GM10847 (cell line): ENCODE data around the gene IL31.

Experiments
- POLR2A ChIP-seq: IDR thresholded peaks from 2 replicates; pipeline ENCODE4 v1.6.1; 2011; ENCODE audit not compliant: insufficient read length; ENCODE audit errors: extremely low read depth

The IL31 gene

GRCh38 chr12:122172262-122172939 lies 1.6 kb downstream of the IL31 start:
- TF ChIP-seq POLR2A = no peak

- no peak for TF ChIP-seq POLR2A
Measured at GRCh38 chr12:122171399-122171798, 2.6 kb downstream of the IL31 start.

GRCh38 chr12:122168492-122168891 lies 5.5 kb downstream of the IL31 start:
- no peak for TF ChIP-seq POLR2A

GRCh38 chr12:122167356-122167925 lies 6.6 kb downstream of the IL31 start:
- no peak for TF ChIP-seq POLR2A

DNA sequence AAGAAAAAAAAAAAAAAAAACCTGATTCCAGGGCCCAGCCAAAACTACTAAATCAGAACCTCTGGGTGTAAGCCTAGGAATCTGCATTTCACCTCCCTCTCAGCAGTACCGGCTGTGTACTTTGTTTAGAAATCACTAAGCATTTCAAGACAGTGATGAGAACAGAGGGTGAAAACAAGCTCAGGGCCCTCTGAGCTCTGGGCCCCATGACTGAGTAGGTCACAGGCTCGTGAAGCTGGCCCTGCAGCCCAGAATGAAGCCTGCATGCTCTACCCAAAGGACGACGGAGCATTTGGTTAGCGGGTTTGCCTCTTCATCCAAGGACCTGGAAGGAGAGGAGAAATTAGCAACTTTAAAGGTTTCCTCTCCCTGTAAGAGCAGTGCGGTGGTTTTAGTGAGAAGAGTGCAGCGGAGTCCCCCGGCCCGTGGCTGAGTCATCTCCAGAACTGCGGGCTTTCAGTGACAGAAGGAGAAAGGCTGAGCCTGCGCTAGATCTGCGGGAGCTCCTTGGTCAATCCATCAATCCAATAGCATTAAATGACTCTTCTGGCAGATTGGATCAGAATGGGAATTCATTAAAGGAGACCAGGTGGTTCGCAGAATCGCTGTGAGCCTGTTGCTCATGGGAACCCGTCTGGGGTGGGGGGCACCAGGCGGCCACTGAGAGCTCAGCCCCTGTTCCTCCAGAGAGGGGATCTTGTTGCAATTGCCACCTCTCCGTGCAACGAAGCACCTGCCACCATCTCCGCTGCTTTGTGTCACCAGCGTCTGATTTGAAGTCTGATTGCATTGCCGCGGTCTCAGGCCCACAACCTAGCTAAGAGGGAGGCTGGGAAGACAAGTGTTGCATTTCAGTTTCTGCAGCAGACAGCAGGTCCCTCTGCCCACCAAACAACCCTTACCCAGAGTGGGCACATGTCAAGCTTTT lies 7.3 kb downstream of the IL31 start:
- no peak for TF ChIP-seq POLR2A

- no peak for TF ChIP-seq POLR2A
Measured at GRCh38 chr12:122162976-122163375, 11.0 kb downstream of the IL31 start.

- no peak for TF ChIP-seq POLR2A
Measured at GRCh38 chr12:122161682-122162081, 12.3 kb downstream of the IL31 start.

GRCh38 chr12:122160761-122161160 lies 13.3 kb downstream of the IL31 start:
- no peak for TF ChIP-seq POLR2A

DNA sequence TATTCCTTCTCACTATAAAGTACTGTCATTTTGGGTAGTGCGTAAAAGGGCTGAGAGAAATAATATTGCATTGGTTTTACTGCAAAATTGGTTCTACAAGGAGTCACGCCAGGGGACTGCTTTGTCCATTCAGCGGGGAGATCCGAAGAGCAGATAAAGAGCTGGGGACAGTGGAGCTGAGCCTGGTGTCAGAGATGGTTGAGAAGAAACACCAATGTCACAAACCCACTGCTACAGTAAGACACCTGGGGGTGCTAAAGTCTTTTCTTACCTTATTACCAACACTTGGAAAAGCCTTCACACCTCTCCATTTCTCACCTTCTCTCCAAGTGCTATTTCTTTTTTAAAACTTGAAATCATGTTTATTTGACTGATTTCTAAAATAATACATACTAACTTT lies 14.1 kb downstream of the IL31 start:
- no peak for TF ChIP-seq POLR2A

DNA sequence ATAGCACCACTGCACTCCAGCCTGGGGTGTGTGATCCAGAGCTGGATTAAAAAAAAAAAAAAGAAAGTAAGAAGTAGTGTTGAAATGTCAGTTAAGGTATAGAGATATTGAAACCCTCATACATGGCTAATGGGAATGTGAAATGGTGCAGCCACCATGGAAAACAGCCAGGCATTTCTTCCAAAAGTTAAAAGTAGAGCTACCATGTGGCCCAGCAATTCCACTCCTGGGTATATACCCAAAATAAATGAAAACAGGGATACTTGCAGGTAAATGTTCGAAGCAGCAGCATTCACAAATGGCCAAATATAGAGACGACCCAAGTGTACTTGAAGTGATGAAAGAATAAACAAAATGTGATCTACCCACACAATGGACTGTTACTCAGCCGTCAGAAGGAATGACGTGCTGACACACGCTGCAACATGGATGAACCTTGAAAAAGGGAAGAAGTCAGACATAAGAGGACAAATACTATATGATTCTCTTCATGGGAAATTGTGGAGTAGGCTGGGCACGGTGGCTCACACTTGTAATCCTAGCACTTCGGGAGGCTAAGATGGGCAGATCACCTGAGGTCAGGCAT lies 15.2 kb downstream of the IL31 start:
- TF ChIP-seq POLR2A = no peak

DNA sequence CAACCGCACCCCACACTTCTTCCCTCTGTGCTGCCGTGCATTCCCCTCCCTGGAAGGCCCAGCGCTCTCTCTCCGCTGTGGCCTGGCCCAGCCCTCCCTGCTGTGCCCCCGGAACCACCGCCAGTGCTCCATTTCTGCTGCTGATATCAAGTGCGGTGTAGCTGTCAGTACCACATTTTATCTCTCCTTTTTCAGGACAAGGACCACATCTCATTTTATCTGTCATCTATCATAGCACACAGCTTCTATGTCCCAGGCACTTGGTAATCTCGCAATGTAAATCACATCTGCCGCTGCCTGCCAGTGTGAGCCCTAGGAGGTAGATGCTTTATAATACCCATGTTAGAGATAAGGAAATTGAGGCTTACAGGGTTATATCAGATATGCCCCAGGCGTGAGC lies 18.3 kb downstream of the IL31 start:
- TF ChIP-seq POLR2A = no peak

GRCh38 chr12:122152754-122153153 lies 21.3 kb downstream of the IL31 start:
- no peak for TF ChIP-seq POLR2A

DNA sequence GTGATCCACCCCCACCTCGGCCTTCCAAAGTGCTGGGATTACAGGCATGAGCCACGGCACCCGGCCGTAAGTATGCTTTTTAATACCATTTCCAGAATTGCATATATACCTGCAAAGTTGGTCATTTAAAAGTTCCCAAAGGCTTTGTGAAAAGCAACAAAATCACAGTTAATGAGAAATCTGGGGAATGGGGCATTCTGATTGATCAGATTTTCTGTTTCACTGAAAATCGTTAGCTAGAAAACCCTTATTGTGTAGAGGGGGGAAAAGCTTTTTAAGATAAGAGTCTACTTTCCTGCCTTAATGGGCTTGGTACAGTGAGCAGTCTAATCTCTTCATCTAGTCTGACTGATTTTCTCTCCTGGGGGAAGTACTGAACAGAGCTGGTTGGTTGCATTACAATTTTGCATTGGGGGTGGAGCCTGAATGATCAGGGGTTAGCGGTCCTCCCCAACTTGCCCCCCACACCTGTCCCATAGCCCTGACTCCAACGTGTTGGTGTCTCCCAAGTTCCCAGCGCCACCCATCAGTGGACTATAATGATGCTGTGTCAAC lies 23.8 kb downstream of the IL31 start:
- no peak for TF ChIP-seq POLR2A

DNA sequence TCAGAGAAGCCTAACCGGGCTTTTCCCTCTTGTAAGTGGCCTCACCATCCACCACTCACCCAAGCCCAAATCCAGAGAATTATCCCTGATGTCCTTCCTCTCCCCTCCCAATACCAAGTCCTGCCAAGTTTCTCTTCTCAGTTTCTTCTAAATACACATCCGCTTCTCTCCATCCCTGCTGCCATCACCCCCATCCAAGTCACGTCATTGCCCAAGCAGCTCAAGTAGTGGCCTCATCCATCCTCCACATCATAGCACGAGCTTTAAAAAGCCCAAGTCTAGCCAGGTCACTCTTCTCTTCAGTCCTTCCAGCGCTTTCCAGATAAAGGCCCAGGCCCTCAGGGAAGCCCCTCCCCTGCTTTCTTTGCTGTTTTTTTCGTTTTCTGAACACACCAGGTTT lies 25.4 kb downstream of the IL31 start:
- TF ChIP-seq POLR2A = no peak

DNA sequence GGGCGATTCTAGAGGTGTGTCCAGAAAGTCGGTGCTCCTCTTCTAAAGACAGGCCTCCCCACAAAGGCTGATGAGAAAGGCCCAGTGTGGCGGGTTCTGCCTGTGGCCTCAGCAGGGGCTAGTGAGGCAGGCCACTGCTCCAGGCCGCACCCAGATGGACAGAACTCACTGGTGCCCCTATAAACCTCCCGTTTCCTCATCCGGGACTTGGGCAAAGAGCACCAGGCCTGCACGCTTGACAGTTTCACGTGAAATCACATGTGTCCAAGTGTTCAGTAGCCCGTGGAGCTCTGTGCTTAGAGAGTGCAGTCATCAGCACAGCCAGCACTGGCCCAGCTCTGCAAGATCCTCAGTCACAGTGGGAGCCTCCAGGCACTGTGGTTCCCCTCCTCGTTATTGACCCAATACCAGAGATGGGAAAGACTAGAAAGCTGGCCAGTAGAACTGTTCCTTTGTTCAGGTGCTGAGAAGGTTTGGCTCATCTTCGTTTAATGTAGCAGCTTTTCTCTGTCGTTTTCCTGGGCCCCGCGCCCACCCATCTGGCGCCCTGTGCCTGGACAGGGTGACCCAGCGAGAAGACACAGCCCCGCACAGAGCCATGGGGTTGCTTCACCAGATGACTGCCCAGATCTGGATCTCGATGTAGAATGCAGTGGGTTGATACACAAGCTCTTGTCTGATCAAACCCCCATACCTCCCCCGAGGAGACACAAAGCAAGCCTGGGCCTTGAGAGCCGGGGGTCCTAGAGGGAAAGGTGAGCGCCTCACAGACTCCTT lies 26.3 kb downstream of the IL31 start:
- TF ChIP-seq POLR2A = no peak
